NB4 (cell line): ENCODE data around the gene RNMT.
"Not testable (repeated sequence)": the region's sequence is repeated elsewhere in the genome, so short reads cannot be mapped to it uniquely, and the experiment has no call there.

Experiments
- DNase-seq: peaks from one replicate; pipeline ENCODE4 v3.0.0; 2010; ENCODE audit warnings: low read depth
- H3K4me3 ChIP-seq: one replicate; pipeline ENCODE4 v1.5.1; 2011; ENCODE audit warnings: mild to moderate bottlenecking, low read depth, low read length, moderate library complexity
- MAX ChIP-seq: IDR thresholded peaks from 2 replicates; pipeline ENCODE4 v1.6.1; 2011; ENCODE audit warnings: low read depth, low read length
- MYC ChIP-seq: IDR thresholded peaks from 2 replicates; pipeline ENCODE4 v1.6.1; 2011; ENCODE audit warnings: low read depth, low read length
- POLR2A ChIP-seq: IDR thresholded peaks from 2 replicates; pipeline ENCODE4 v1.6.1; 2011; ENCODE audit warnings: mild to moderate bottlenecking; ENCODE audit not compliant: insufficient read length; ENCODE audit errors: extremely low read depth
- TF ChIP-seq, protein P1 (sequence below): IDR thresholded peaks from one replicate; pipeline ENCODE4 v1.5.1; 2012; ENCODE audit warnings: low read depth, low read length

The RNMT gene

DNA sequence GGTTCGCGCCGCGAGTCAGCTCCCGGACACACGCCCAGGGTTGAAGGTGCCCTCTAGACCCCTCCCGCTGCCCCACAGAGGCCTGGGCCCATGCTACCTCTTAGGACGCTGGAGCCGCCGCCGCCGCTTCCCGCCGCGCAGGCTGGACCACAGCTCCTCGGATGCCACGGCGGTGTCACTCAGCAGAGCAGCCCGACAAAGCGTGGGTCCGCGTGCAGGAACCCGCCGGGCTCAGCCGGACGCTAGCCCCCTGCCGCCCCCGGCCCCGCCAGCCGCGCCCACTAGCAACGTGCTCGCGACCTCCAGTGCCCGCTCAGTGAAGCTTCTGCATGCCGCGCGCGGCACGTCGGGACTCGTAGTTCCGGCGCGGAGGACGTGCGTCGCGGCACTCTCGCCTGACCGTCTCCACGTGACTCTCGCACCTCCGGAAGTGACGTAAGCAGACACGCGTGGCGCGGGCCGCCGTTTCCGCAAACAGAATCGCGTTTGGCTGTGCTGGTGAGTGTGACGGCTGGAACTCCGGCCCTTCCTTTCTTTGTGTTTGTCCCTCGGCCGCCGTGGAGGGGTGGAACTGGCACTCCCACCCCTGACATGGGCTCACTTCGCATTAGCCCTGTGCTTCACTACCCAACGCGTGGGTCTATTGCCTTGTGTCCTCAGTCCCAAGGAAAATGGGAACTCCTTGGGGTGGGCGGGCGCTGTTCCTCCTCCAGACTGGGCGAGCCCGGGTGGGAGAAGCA lies at the start of gene RNMT, which contains the start of gene FAM210A:
RNMT (plus strand) TSS at position 442 of the 740 bp plus-strand sequence. CDS start 4,845 bp downstream, outside the sequence.
FAM210A (minus strand) TSS at position 327 of the 740 bp plus-strand sequence. CDS start 44,481 bp downstream, outside the sequence.
- DNase-seq = peak; percentile 96
- peak; percentile 65 for TF ChIP-seq POLR2A
- peak; percentile 98 for TF ChIP-seq MYC
- TF ChIP-seq, protein P1, sequence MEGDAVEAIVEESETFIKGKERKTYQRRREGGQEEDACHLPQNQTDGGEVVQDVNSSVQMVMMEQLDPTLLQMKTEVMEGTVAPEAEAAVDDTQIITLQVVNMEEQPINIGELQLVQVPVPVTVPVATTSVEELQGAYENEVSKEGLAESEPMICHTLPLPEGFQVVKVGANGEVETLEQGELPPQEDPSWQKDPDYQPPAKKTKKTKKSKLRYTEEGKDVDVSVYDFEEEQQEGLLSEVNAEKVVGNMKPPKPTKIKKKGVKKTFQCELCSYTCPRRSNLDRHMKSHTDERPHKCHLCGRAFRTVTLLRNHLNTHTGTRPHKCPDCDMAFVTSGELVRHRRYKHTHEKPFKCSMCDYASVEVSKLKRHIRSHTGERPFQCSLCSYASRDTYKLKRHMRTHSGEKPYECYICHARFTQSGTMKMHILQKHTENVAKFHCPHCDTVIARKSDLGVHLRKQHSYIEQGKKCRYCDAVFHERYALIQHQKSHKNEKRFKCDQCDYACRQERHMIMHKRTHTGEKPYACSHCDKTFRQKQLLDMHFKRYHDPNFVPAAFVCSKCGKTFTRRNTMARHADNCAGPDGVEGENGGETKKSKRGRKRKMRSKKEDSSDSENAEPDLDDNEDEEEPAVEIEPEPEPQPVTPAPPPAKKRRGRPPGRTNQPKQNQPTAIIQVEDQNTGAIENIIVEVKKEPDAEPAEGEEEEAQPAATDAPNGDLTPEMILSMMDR = no peak
- TF ChIP-seq MAX = peak; percentile 98
- peak within 1 kb of the TSS; percentile 90 for H3K4me3 ChIP-seq

- not testable (repeated sequence) for DNase-seq, H3K4me3 ChIP-seq
These were observed 49.1 kb upstream of the RNMT start for GRCh38 chr18:13677350-13677749.

DNA sequence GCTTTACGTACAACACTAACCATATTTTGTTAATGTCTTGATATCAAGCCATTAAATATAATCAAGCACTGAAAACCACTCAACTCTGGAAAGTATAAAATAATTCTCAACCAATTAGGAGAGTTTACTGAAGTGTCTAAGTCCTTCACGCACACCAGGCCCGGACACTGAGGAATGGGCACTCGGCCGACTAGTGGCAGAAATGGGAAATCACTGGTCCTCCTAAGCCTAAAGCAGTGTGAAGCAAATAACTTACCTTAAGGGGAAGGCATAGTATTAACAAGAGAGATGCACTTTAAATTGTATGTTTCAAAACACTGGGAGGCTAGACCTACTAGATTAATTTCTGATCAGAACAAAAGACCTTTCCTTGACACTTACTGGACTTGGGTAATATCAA lies 45.9 kb upstream of the RNMT start:
- no peak overlapping the region for H3K4me3 ChIP-seq
- TF ChIP-seq, protein P1 = peak; percentile 2
- no peak for TF ChIP-seq POLR2A
- DNase-seq = no peak

DNA sequence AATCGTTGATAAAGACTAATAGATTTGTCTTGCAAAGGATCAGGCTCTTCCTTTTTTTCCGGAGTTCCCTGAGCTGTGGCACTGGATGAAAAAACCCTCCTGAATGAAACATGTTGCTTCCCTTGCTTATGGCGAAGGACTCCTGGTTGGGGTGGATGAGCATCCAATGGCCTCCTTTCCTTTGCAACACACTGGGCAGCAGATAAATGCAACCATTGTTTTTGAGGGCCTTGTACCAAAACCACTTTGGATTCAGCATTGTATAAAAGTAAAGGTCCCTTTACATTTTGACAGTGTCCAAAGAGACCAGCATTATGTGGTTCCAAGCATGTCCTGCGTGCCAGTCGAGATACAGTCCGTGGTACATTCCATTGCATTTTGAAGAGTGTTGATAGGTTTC lies 44.8 kb upstream of the RNMT start:
- TF ChIP-seq MYC (no peak), MAX (no peak), POLR2A (no peak)
- TF ChIP-seq, protein P1 = no peak
- no peak overlapping the region for H3K4me3 ChIP-seq

DNA sequence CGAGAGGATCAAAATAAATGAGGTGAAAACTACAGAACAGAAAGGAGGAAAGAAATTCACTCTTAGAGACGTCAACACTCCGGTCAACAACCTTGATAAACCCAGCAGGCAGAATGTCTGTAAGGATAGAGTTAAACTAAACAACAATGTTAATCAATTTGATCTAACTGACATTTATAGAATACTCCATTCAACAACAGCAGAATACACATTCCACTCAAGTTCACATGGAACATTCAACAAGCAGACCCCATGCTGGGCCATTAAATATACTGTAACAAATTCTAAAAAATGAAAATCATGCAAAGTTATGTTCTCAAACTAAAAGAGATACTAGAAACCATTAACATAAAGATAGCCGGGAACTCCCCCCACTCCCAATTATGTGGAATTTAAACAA lies 41.9 kb upstream of the RNMT start:
- TF ChIP-seq MYC = no peak
- TF ChIP-seq, protein P1 = no peak
- TF ChIP-seq POLR2A = no peak
- TF ChIP-seq MAX = no peak
- no peak for DNase-seq
- no peak overlapping the region for H3K4me3 ChIP-seq

More for the DNA sequence above, 44.8 kb upstream of the RNMT start:
- no peak for DNase-seq

DNA sequence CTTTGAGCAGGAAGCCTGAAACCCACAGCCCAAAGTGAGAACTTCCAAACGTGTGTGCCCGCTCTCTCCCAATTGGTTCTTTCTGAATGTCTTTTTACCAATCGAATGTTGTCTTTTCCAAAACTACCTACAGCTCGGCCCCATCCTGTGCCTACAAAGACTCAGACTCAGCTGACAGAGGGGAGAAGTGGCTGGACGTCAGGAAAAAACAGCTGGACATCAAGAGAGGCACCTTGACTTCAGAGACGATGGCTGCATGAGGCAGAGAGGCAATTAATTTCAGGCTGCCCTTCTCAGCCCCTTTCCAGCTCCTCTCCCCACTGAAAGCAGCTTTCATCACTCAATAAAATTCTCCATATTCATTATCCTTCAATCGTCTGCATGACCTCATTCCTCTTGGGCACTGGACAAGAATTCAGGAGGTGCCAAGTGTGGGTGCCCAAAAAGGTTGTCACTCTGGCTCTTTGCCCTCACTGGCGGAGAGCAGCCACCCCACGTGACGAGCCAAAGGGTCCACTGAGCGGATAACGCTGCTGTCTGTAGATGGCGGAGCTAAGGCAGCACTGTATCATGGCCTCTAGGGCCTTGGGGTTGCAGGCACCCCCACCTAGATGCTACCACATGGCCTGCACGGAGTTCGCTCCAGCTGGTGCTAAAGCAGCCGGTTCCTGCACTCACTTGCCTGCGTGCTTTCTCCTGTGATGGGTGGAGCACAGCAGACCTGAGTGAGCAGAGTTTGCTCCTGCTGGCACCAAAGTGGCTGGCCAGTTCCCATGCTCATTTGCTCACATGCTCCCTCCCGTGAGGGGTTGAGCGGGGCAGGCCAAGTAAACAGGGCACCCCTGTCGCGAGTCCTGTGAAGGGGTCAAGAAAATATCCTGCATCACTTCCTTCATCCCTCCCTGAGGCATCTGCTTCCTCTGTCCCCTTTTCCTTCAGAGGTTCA lies 38.0 kb upstream of the RNMT start:
- TF ChIP-seq POLR2A (no peak), MAX (no peak)
- TF ChIP-seq, protein P1 = no peak
- no peak overlapping the region for H3K4me3 ChIP-seq
- DNase-seq = no peak

DNA sequence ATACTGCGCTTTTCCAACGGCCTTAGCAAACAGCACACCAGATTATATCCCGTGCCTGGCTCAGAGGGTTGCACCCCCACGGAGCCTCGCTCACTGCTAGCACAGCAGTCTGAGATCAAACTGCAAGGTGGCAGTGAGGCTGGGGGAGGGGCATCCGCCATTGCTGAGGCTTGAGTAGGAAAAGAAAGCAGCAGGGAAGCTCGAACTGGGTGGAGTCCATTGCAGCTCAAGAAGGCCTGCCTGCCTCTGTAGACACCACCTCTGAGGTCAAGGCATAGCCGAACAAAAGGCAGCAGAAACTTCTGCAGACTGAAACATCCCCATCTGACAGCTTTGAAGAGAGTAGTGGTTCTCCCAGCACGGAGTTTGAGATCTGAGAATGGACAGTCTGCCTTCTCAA lies 36.4 kb upstream of the RNMT start:
- H3K4me3 ChIP-seq, DNase-seq: not testable (repeated sequence)

GRCh38 chr18:13695337-13695736 lies 31.1 kb upstream of the RNMT start:
- DNase-seq, H3K4me3 ChIP-seq: not testable (repeated sequence)
